Measurements from ENCODE around the gene RALGPS1.

- TF ChIP-seq CTCF (IDR thresholded peaks at IDR 0.05; ENCODE audit: low read depth, low read length, poor library complexity, severe bottlenecking) (no peak), EZH2phosphoT487 (IDR thresholded peaks at IDR 0.05; ENCODE audit: borderline replicate concordance, low read length) (no peak)
Measured at GRCh38 chr9:127047971-127048370, 133.4 kb downstream of the RALGPS1 start.

Data from DOHH2 (cell line).